Activated CD4-positive, CD25-positive, alpha-beta regulatory T cell (primary cell): ENCODE measurements around the gene PXDN.

ENCODE experiments used
- DNase-seq, 4 experiments: peaks; one replicate each; lab custom pipeline; 2025; lab: John Stamatoyannopoulos, UW

PXDN gene

DNA sequence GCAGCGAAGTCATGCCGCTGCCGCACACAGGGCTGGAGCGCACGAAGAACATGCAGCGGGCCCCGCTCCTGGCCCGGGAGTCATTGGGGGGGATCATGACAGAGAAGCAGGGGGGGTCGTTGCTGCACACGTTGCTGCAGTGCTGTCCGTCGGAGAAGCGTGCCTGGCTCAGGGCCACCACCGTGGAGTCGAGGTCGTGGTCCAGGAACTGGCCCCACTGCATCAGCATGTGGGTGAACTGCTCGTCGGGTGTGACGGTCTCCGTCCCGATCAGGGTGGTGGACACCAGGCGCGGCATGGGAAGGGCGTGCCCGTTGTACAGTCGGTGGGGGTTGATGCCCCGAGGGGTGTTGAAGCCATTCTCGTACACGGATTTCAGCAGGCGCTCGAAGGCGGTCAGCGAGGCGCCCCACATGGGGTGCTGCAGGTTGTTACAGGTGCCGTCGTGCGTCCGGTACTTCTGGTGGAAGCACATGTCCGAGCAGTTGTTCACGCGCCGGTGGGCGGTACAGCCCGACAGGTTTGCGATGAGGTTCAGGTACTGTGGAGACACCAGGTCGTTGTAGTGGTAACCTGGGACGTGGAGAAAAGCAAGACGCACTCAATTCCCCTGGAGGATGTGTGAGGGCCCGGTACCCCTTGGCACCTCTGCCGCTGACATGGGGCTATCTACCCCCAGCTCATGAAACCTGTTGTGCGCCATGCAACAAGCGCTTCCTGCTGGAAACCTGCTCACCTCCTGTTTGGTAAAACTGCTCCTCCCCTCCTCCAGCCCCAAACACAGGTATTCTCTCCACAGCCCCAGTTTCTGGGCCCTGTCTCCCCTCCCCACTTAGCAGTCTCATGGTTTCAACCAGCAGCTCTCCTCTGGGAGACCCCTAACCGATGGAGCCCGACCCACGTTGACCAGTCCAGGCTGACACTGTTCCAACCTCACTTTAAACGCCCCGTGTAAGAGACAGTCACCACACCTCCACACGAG, 94.9 kb downstream of the PXDN start:
- no peak for DNase-seq

GRCh38 chr2:1648241-1649102, 95.8 kb downstream of the PXDN start:
- DNase-seq, result no peak

- no peak for DNase-seq
Measured at GRCh38 chr2:1647417-1648240, 96.7 kb downstream of the PXDN start.

GRCh38 chr2:1645761-1646476, 98.4 kb downstream of the PXDN start:
- no peak for DNase-seq

DNA sequence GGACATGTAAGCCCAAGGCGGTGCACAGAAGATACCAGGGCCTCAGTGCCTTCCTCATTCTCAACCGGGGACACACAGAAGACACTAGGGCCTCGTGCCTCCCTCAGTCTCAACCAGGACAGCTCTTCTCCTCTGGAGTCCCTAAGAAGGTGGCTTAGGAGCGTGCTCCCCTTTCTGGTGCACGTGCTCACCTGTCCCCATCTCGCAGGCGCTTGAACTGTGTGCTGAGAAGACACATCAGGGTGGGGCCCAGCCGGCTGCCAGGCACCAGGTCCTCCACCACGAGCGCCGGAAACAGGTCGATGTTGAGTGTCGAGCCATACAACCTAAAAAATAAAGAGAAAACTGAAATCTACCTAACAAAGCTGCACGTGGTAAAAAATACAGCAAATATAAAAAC, 99.9 kb downstream of the PXDN start:
- DNase-seq, result no peak

- no peak for DNase-seq
Measured at GRCh38 chr2:1642993-1643619, 101.2 kb downstream of the PXDN start.

- no peak for DNase-seq
Measured at GRCh38 chr2:1642066-1642861, 102.1 kb downstream of the PXDN start.

DNA sequence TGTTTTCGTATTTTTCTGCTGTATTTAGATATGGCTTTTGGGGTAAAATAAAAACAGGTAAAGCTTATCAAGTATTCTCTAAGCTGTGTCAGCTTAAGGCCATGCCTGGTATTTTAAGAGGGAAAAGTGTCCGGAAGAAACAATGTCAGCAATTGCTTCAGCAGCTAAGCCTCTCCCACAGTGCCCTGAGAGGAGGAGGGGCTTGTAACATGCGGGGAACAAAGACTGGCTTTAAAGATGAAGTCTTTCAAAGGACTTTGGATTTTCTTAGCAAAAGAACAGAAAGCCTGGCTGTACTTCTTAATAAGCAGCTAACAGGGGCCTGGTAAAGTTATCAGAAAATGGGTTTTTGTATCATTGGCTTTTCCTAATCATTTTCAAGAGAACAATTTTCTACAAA, 102.8 kb downstream of the PXDN start:
- no peak for DNase-seq

DNA sequence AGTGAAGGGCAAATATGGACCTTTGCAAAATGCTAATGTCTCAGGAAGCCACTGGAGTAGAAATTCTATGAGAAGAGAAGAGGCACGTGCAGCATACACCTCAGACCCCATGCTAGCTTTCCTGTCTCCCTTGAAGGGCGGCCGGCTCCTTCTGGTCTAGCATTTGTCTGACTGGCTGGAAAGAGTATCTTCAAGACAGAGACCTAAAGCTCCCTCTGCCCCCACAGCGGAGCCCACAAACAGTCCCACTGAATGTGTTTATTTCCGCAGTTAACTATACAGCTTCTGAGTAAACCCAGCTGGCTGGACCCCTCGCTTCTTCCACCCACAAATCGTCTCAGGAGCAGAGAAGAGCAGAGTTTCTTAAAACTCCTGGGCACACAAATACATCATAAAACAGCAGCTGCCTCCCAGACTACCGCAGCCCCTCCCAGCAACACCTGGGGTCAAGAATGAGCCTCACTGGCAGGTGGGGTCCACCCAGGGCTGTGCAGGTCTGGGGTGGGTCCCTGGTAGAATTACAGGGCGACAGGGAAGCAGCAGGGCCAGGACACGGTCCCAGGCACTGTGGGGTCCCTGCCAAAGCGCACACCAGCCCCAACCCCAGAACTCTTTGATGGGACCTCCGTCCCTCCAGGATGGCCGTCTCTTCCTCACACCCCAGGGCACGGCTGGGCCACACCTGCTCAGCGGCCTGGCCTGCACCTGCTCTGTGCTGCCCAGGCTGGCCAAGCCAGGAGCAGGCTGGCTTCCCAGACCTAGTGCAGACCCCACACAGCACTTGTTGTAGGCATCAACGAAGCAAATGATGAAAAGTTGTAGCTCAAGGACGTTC, 103.8 kb downstream of the PXDN start:
- no peak for DNase-seq

DNA sequence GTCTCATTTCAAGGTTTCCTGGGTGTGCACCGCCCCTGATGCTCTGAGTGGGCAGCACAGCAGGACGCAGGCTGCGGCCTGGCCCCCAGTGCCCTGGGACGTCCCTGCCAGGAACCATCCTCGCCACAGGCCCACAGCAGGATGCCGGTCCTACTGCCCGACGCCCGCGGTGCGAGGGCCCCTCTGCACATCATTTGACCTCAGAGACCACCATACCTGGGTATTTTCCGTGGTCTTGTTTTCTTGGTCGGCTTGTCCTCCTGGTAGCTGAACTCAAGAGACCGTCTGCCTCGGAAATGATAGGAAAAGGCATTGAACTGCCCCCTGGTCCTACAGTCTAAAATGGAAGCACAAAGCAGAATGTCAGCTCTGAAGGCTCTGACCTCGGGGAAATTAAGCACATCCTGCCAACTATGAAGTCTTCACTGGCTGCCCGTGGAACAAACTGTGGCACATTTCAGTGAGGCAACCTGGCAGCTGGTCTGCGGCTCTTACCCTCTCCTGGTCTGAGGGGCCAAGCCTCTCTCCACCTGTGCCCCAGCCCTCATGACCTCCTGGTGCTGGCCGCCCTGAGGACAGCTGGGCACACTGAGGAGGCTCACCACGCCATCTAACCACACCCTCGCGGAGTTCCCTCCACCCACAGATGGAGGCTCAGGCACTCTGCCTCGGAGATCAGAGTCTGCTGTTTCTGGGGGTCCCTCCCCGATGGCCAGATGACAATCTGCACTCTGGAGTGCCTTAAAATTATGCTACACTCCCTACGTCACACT, 105.0 kb downstream of the PXDN start:
- DNase-seq, result no peak

GRCh38 chr2:1638281-1638860, 105.9 kb downstream of the PXDN start:
- no peak for DNase-seq

GRCh38 chr2:1636791-1637415, 107.4 kb downstream of the PXDN start:
- DNase-seq, result no peak

DNA sequence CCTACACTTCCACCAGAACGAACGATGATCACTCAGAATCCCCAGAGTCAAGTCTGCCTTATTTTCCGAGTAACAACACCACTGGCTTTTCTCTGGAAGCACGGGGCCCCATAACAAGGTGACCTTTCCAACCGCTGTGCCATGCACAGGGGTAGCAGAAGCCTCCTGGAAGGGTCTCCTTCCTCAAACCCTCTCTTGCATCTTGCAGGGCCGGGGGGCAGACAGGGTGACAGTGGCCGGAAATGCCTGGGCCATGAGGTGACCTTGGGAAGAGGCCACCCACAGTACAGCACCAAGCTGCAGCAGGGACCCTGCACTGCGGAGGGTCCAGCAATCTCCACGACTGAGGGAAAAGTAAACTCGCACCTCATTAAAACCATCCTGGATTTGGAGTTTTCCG, 108.5 kb downstream of the PXDN start:
- DNase-seq, result no peak

GRCh38 chr2:1634681-1635341, 109.5 kb downstream of the PXDN start:
- no peak for DNase-seq

GRCh38 chr2:1633936-1634587, 110.3 kb downstream of the PXDN start:
- DNase-seq, result no peak

DNA sequence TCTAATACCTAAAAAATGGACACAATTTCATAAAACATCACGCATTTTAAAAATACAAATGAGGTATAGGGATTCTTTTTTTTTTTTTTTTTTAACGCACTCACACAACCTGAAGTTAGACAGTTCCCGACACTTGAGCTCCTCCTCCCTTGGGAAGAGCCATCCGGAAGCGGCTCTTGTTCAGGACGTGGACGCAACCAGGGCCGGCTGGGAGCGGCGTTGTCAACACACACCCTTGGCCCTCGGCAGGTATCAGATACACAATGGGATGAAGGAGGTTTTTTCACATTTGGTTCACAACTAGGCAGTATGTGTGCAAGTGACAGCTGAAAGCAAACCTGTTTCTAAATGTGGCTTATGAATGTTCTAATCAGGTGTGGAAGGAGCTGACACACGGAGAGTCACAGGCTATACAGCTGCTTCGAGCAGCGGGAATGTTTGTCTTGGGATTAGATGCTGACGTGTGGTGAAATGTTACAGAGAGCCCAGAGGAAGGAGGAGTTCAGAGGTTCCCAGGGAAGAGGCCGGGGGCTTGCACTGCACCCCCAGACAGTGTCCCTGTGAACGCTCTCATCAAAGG, 111.1 kb downstream of the PXDN start:
- DNase-seq, result no peak
